PFSK-1 (cell line): ENCODE measurements around the gene KIAA0586.

ENCODE experiments used
- FOXP2 ChIP-seq: optimal IDR thresholded peaks from 2 replicates; pipeline ENCODE3; 2011; ENCODE audit warnings: borderline replicate concordance, control low read depth, inconsistent platforms; ENCODE audit not compliant: insufficient read depth; ENCODE audit errors: extremely low read length, extremely low read depth
- POLR2AphosphoS5 ChIP-seq: IDR thresholded peaks from 2 replicates; pipeline ENCODE4 v1.6.1; 2012; ENCODE audit warnings: low read depth, mild to moderate bottlenecking, control low read depth, low read length, moderate library complexity
- REST ChIP-seq, 2 experiments: IDR thresholded peaks; 2 replicates each; pipeline versions ENCODE4 v1.6.1 to v1.8.0; 2011 to 2012; ENCODE audit warnings: low read depth in 2 of 2, low read length in 2 of 2, control low read depth in 1 of 2, inconsistent platforms in 1 of 2, mild to moderate bottlenecking in 1 of 2, moderate library complexity in 1 of 2; ENCODE audit not compliant: insufficient read depth in 1 of 2
- TAF1 ChIP-seq: IDR thresholded peaks from 2 replicates; pipeline ENCODE4 v1.6.1; 2012; ENCODE audit warnings: low read length, control low read depth, borderline replicate concordance; ENCODE audit not compliant: insufficient read depth

- TF ChIP-seq TAF1 (no peak), POLR2AphosphoS5 (no peak), REST (IDR thresholded peaks at IDR 0.05; ENCODE audit: insufficient read depth in 1 of 2, low read depth in 2 of 2, low read length in 2 of 2) (no peak), FOXP2 (no peak)
These were observed 172.2 kb downstream of the KIAA0586 start for GRCh38 chr14:58599707-58600106.
